Measurements from ENCODE around the gene WASHC4.
"Not testable (repeated sequence)": the region's sequence is repeated elsewhere in the genome, so short reads cannot be mapped to it uniquely, and the experiment has no call there.

Gene WASHC4

DNA sequence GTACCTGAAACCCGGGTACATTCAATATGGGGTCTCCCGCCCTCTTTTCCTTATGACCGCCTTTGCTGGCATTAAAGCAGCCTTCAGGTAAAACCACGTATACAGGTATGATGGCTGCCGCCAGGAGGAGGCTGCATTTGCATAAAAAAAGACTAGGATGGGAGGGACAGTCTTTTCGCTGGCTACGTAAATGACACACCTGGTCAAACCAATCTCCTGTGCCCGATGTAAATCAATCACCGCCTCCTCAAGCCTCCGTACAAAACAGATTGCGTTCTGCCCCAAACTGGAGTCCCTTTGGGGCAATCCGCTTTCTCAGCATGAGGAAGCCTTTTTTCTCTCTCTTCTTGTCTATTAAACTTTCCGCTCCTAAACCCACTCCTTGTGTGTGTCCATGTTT is 15.2 kb upstream of the WASHC4 start:
- DNase-seq (ENCODE audit: low spot score) = no peak

DNA sequence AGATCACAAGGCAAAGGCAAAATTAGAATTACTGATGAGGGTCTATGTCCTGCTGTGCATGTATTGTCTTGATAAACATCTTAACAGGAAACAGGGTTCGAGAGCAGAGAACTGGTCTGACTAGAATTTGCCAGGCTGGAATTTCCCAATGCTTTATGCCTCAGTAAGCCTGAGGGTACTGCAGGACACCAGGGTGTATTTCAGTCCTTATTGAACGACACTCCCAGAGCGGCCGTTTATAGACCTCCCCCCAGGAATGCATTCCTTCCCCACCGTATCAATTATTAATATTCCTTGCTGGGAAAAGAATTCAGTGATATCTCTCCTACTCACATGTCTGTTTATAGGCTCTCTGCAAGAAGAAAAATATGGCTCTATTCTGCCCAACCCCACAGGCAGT is 12.2 kb upstream of the WASHC4 start:
- not testable (repeated sequence) for DNase-seq (ENCODE audit: low spot score)

DNA sequence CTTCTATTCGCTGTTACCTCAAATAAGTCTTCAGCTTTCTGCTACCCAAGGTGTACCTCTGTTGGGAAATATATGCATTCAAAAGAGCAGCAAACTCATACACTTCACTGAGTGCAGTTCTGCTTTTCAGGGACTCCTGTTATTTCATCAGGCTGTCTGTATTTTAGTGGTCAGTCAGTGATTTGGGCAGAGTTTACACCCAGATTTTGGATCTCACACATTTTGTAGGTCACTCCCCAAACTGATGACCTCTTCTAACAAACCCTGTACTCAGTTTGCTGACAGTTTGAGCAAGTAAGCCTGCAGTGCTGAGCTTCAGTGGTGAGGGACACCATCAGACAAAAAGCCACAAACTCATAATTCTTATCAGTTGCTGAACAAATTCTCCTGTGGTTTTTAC is 8.2 kb upstream of the WASHC4 start:
- no peak for DNase-seq (ENCODE audit: low spot score)

DNA sequence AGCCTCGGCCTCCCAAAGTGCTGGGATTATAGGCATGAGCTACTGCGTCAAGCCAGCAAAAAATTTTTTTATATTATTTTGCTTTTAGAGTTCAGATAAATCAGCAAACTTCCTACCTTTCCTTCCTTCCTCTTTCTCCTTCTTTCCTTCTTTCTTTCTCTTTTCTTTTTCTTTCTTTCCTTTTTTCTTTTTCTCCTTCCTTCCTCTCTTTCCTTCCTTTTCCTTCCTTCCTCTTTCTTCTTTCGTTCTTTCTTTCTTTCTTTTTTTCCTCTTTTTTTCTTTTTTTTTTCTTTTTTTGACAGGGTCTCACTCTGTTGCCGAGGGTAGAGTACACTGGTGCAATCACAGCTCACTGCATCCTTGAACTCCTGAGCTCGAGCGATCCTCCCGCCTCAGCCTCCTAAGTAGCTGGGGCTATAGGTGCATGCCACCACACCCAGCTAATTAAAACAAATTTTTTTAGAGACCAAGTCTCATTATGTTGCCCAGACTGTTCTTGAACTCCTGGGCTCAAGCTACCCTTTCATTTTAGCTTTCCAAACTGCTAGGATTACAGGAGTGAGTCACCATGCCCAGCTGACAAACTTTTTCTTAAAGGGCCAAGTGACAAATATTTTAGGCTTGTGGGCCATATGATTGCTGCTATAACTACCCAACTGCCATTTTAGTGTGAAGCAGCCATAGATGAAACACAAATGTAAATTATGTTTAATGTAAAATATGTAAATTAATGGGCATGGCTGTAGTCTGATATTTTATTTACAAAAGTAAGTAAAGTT is 7.1 kb upstream of the WASHC4 start:
- DNase-seq (ENCODE audit: low spot score) = no peak

DNA sequence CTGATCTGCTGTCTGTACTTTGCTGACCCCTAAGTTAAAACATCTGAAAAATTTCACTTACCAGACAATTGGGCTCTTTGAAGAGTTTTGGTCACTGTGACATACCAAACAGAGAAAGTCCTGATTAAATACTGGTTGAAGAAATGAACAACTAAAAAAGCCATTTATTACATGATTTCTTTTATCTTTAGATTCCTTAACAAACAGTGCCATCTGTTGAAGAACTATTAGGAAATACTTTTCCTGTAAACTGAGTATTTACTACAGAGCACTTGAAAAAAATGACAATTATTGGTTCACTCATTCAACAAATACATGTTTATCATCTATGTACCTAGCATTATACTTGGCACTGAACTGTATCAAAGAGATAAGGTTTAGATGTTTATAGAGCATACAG is 6.5 kb upstream of the WASHC4 start:
- DNase-seq (ENCODE audit: low spot score) = no peak

DNA sequence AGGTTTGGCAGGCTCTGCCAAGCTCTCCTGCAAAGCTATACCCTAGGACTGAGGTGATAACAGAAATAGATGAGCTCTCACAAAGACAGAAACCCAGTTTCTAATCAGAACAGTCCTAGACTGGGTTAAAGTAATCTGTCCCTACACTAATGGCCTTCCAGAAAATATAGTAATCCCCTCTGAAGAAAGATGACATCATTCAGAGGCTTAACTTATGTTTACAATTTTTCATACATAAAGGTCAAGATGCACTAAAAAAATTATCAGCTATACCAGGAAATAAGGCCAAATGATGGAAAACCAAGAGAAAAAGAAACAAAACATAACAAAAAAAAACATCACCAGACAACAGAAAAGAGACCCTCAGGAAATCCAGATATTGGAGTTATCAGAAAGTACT is 4.9 kb upstream of the WASHC4 start:
- DNase-seq (ENCODE audit: low spot score) = no peak

DNA sequence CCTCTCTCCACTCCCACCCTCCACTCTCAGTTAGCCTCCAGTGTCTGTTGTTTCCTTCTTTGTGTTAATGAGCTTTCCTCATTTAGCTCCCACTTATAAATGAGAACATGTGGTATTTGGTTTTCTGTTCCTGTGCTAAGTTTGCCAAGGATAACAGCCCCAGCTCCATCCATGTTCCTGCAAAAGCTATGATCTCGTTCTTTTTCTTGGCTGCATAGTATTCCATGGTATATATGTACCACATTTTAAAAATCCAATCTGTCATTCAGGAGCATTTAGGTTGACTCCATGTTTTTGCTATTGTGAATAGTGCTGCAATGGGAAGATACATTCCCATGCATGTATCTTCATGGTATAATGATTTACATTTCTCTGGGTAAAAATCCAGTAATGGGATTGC is 2.8 kb upstream of the WASHC4 start:
- DNase-seq (ENCODE audit: low spot score) = no peak

DNA sequence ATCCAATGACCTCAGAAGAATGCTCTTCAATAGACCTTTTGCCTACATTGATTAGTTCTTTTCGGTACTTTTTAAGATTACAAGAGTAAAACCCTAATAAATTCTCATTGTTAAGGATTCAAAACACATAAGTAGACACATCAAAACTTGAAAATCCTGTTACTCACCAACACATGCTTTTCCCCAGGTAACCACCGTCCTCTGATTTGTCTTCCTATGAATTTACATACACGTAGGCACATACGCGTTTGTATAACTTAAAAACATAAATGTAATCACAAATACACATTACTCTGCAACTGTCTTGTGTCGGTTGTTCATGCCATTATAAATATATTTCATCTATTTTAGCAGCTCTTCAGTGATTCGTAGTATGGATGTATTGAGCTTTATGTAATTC is 910 bp upstream of the WASHC4 start:
- no peak for DNase-seq (ENCODE audit: low spot score)

DNA sequence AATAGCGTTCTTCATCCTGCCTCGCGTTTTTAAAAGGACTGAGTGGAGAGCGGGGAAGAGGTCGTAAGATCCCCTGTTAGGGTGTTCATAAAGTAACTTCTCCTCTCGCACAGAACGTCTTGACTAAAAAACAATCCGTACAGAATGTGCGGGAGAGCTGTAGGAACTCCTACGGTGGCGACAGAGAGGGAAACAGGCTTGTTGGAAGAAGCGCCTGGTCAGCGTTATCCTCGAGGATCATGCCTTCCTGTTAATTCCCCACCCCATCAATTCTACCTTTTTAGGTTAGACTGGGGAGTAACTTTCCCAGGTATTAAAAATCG is 399 bp upstream of the WASHC4 start:
- peak; percentile 73 for DNase-seq (ENCODE audit: low spot score)

DNA sequence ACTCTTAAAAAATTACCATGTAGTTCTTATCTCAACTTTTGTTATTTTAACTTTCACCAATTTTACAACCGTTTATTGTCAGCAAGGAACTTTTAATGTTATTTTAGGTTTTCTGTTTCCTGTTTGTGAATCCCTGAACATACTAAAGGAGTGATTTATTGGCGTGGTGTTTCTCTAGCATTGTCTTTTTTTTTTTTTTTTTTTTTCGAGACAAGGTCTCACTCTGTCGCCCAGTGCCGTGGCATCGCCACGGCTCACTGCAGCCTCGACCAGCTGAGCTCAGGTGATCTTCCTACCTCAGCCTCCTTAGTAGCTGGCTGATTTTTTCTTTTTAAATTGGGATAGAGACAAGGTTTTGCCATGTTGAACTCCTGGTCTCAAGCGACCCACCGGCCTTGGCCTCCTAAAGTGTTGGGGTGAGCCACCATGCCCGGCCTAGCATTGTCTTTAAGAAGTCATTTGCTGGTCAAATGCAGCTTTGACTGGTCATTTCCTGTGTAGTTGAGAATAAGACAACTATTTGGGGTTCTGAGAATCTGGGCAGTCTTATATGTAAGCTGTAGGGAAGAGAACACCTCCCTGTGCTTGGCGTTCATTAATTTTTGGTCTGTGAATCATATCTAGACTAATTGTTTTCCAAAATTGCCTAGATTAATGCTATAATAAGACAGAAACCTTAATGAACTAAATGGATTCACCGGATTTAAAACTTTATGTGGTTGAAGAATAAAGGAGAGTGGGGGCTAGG is 2.1 kb downstream of the WASHC4 start:
- no peak for DNase-seq (ENCODE audit: low spot score)

DNA sequence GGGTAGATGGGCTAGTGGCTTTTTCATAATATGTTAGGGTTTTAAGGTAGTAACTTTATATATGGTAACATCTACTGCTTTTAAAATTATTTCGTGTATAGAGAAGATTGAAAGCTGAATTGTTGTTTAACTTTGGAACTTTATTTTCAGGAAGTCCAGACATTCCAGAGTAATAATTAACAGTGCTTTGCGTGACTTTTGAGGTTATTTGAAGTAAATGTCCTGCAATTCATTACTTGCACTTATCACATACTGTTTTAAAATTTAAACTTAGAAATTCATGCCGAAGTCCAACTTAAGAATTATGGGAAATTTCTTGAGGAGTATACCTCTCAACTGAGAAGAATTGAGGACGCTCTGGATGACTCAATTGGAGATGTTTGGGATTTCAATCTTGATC is 3.3 kb downstream of the WASHC4 start:
- DNase-seq (ENCODE audit: low spot score) = no peak

DNA sequence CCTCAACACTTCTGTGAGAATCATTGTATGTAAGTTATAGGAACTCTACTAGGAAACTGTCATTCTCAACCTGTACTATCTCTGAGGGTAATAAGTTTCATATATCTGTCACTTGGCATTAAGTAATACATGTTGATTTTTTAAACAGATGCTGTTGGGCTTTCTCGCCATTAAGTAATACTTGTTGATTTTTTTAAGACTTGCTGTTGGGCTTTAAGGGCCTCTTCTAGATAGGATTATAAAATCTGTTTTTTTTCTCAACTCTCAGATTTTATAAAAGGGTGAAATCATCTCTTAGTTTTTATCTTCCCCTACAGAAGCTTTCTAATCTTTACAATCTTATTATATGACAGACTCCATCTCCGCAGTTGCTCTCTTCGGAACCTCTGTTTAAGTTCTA is 5.6 kb downstream of the WASHC4 start:
- no peak for DNase-seq (ENCODE audit: low spot score)

DNA sequence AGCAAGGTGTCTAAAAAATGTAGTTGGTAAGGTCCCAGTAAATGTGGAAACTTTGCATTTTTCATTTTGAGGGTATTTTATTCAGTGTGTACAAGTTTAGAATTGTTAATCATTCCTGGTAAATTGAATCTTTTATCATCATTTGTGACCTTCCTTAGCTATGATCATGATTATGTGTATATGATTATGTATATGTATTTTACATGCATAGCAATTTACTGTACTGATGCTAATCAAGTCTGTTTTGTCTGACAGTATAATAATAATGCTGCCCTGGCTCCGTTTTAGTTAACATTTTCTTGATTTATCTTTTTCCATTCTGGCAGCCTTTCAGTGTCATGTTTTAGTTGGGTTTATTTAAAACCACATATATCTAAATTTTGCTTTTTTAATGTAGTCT is 9.4 kb downstream of the WASHC4 start:
- no peak for DNase-seq (ENCODE audit: low spot score)

DNA sequence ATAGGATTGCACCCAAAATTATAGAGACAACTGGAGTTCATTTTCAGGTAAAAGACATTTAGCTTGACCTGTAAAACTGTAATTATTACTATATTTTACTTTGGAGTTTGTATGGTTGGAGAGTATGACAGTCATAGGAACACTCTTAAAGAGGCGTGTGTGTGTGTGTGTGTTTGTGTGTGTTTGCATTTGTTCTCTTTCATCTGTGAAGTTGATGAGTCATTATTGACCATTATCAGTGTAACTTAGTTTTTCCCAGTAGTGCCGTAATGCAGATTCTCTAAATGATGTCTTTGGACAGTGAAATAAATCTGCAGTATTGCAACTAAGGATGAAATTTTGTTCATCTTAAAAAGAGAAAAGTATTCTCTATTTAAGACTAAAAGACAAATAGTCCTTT is 13.0 kb downstream of the WASHC4 start:
- no peak for DNase-seq (ENCODE audit: low spot score)

DNA sequence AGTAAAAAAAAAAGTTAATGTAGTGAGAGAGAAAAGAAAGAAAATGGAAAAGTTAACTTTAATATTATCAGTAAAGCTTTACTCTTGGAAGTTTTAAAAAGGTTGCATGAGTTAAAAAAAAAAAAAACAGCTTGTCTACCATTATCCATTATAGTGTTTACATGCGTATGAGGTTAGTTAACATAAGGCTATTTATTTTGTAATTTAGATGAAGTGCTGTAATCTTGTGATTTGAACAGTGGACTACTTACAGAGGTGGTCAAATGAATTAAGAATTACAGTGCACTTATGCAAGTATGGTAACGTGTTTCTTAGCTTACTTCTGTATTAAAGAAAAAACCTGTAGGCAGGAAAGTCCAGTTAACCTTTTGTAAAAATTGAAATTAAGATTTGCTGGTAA is 30.7 kb downstream of the WASHC4 start:
- no peak for DNase-seq (ENCODE audit: low spot score)

DNA sequence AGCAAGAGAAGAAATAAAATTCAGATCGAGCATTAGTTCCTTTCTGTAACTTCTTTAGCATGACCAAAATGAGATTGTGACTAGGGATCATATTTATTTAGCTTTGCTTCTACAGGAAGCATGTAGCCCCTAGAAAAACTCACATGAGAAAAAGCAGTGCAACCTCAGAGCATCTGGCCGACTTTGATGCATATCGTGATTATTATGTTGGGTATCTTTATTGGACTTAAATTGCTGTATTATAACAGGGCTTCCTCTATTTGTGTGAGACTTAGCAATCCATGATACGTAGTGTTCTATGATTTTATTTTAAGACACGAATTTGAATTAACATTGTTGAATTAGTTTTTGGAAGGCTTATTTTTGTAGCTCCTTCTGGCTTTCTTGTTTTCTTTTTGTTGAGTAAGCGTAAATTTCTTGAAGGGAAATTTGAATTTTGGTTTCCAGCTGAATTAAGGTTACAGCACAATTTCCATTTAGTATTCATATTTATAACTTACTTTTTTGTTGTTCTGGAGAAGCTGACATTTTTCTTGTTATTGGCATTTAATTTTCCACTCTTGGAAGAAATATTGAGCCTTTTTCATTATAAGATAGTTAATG is 33.9 kb downstream of the WASHC4 start:
- no peak for DNase-seq (ENCODE audit: low spot score)

DNA sequence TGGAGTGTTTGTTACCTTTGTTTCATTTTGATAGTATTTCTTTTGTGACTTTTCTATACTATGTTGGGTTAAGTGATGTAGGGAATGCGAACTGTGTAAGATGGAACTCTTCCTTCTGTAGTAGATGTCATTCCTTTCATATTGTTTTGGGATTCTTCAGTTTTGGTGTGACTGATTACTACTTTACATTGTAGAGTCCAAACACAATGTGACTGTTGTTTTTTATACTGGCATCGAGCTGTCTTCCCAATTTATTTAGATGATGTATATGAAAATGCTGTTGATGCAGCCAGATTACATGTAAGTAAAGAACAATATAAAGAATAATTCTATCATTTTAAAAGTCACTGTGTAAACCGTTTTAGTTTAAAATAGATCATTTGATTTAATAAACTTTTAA is 34.7 kb downstream of the WASHC4 start:
- no peak for DNase-seq (ENCODE audit: low spot score)

DNA sequence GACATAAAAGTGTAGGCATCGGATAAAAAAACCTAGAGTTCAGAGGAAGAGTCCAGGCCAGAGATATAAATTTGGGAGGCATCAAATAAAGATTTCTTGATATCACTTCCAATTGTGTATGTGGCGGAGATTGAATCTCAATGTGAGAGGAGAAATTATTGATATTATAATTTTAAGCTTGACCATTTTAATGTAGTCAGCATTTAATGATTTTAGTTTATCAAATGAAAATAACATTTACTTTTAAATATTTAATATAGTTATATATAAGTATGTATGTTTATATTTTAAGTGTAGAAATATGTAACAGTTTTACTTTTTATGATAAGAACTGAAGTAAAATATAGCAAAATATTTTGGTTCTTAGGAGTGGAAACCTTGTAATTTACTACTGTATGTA is 48.7 kb downstream of the WASHC4 start:
- no peak for DNase-seq (ENCODE audit: low spot score)

DNA sequence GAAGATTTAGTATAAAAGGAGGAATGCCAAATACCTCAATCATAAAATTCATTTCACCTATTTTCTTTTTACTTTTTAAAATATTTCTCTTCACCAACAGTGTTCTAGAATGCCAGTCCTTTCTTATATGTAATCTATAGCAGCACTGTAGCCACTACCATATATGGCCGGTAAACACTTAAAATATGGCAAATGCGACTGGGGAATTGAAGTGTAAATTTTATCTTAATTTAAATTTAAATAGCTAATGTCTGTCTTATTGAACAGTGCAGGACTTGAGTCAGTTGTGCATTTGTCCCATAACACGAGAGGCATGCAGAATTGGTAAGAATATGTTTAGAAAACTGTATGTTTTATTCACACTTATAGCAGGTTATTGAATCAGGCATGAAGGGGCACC is 50.1 kb downstream of the WASHC4 start:
- DNase-seq (ENCODE audit: low spot score) = no peak

DNA sequence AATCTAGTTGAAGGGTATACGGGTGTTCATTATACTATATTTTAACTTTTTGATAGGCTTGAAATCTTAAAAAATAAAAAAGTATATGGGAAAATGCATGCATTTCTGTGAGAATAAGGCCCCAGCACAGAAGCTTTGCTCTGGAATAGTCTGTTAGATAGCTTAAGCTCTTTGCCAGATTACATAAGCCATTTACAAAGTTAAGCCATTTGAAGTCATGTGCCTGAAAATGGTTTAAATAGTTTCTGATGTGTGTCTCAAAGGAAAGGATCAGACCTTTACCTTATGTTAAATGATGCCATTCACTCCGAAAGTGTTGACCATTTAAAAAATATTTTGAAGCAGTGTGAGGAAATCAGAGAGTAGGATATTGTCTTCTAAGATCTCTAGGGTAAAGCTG is 51.3 kb downstream of the WASHC4 start:
- DNase-seq (ENCODE audit: low spot score) = no peak

DNA sequence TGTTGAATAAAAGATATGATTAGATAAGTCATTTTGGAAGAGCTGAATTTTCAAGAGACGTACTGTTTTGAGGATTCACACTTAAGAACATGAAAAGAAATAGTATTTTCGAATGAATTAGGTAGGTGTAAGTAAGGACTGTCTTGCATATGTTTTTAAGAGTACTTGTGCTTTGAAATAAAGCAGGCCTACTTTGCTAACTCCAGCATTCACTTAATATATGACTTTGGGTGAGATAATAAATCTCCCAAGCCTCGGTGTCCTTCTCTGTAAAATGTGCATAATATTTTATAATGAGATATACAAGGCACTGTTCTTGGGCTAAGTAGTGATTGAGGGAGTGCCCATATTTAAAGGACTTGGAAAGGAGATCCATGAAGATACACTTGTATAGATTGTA is 54.6 kb downstream of the WASHC4 start:
- no peak for DNase-seq (ENCODE audit: low spot score)

DNA sequence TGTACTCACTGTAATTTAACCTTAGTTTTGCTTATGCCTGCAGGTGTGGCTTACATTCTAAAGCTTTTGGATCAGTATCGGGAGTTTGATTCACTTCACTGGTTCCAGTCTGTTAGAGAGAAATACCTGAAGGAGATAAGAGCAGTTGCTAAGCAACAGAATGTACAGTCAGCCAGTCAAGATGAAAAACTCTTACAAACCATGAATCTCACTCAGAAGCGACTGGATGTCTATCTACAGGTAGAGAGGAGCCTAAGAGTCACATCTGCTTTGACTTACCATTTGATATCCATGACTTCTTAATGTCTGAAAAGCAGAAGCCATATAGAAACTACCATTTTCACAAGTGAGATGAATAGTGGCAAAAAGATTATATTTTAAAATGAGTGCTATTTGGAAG is 56.5 kb downstream of the WASHC4 start:
- no peak for DNase-seq (ENCODE audit: low spot score)

DNA sequence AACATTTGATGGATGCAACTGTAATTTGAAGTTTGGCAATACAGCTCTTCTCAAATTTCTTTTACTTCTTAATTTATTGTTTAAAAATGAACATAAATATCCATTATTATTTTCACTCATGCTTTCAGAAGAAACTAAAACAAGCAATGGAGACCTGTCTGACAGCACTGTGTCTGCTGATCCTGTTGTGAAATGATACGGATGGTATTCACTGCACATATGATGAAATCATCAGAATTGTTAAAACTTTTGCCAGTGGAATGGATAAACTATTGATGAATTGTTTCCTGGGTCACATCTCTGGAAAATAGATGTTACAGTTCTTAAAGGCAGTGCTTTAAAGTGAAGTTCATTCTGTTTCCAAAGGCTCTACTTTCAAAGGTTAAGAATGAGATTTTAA is 59.2 kb downstream of the WASHC4 start:
- DNase-seq (ENCODE audit: low spot score) = no peak

DNA sequence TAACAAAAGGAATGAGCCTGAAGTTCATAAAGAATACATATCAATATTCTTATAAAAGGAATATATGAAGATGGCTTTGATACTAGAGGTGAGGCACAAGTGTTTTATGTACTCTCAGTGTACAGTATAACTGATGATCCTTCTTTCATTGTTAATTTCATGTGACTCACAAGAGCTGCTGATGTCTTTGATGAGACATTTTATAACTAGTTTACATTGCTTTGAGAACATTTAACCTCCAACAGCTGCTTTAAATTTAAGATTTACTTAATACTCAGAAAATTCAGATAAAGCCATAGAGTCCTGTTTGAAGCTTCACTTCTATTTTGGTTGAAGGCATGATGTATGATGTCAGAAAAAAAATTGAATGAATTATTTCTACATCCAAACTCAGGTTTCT is 59.8 kb downstream of the WASHC4 start:
- DNase-seq (ENCODE audit: low spot score) = no peak
